Eye (tissue), 1 donor: ENCODE results near the gene CACNA1C.

Source experiments
- DNase-seq: peaks from one replicate; pipeline ENCODE4 v3.0.0-alpha.2; 2015

CACNA1C gene

GRCh38 chr12:2431810-2432209, 379.0 kb downstream of the CACNA1C start:
- DNase-seq: no peak

DNA sequence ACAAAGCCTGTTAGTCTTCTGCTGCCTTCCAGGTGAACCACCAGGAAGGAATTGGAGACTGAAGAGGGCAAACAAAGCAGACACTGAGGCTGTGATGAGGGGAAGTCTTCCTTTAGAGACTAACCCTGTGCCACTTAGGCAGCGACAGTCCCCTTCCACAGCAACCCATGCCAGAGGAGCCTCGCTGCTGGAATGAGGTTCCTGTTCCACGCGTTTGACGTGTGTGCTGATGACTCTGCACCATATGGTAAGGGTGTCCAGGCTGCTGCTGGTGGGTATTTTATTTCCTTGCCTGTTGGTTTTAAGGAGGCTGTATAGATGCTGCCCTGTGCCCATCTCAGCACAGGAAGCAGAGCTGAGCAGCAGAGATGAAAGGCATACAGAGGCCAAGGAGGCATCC, 380.1 kb downstream of the CACNA1C start:
- DNase-seq: no peak

DNA sequence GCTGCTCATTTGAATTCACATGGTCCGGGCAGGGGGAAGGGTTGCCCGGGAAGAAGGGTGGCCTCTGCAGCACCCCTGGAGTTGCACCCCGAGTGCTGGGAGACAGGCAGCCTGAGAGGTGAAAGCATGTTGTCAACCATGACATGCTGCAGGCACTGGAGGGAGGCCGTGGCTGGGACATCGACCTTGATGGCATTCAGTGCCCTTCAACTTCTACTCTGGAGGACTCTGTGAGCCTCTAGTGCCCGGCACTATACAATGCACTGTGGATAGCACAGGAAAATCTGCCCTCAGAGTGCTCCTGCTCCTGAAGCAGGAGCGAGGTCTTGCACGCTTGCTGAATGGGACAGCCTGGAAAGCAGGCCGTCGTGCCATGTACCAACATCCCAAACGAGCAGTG, 382.7 kb downstream of the CACNA1C start:
- DNase-seq: no peak

DNA sequence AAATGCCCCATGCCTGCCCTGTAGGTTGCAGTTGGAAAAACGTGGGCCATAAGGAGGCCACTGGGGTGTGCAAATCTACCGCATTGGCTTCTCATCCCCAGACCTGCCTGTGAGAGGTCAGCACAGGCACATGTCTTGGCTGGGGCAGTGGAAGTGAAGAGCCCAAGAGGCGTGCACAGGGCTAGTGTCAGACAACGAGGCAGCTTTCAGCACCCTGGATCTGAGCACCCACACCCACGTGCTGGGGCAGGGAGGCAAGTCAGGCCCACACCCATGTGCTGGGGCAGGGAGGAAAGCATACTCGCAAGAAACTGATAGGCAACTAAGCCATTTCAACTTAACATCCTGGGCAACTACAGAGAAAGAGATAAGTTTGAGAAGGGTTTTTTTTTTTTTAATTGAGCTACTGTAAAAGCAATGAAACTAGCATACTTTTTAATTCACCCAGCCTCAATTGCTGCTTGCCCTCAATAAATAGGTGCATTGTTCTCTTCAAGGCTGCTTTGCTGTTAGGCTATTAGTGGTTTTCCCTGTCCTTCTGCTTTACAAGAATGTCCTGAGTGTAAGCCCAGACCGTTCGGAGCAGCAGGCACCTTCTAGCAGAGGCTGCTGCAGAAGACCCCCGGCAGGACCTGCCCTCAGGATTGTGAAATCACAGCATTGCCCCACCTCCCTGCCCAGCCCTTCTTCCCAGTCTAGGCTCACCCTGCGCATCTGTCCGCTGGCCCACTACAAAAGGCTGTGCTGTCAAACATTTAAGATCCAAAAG, 386.7 kb downstream of the CACNA1C start:
- no peak for DNase-seq

GRCh38 chr12:2443776-2444175, 391.0 kb downstream of the CACNA1C start:
- no peak for DNase-seq

DNA sequence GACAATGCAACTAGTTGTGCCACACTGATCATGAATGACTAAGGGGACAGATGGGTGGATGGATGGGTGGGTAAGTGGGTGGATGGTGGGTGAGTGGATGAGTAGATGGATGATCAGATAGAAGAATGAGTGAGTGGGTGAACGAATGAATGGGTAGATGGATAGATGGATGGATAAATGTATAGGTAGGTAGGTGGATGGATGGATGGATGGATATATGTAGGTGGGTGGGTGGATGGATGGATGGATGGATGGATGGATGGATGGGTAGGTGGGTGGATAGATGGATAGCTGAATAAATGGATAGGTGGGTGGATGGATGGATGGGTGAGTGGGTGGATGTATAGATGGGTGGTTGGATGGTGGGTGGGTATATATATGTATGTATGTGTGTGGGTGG, 393.2 kb downstream of the CACNA1C start:
- DNase-seq: no peak

DNA sequence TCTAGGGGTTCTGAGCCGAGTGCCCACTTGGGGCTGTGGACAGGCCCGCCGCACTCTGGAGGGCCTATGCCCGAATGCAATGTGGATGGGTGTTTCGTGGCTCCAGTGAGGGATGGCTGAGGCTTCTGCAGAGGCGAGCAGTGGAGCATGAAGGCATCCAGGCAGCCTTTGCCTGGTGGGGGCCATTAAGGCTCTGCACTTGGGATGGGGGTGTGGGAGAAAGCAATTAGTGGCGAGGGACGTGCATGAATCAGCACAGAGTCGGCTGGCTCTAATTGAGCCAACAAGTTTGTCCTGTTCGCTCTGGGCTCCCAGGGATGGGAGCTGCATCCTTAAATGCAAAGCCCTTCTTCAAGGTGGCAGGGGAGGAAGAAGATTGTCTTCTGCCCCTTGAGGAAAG, 395.1 kb downstream of the CACNA1C start:
- DNase-seq: peak; percentile 55

GRCh38 chr12:2449586-2449985, 396.8 kb downstream of the CACNA1C start:
- DNase-seq: no peak

DNA sequence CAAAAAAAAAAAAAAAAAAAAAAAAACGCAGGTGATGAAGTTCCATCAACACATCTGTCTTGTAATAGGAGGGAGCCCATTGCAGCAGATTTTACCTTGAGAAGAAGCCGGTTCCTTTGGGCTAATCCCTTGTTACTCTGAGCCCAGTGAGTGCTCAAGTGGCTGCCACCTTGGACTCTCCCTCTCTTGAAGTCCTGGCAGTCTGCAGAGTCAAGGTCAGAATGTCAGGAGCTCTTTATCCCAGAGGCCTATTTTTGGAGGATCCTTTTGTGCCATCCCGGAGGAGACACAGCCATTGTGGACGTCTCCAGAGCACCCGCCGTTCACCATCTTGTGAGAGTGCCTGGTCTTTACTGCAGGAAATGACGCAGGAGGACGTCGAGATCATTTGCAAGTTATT, 397.8 kb downstream of the CACNA1C start:
- DNase-seq: no peak

- DNase-seq: no peak
Measured at GRCh38 chr12:2451025-2451424, 398.2 kb downstream of the CACNA1C start.

GRCh38 chr12:2451497-2451896, 398.7 kb downstream of the CACNA1C start:
- DNase-seq: no peak

DNA sequence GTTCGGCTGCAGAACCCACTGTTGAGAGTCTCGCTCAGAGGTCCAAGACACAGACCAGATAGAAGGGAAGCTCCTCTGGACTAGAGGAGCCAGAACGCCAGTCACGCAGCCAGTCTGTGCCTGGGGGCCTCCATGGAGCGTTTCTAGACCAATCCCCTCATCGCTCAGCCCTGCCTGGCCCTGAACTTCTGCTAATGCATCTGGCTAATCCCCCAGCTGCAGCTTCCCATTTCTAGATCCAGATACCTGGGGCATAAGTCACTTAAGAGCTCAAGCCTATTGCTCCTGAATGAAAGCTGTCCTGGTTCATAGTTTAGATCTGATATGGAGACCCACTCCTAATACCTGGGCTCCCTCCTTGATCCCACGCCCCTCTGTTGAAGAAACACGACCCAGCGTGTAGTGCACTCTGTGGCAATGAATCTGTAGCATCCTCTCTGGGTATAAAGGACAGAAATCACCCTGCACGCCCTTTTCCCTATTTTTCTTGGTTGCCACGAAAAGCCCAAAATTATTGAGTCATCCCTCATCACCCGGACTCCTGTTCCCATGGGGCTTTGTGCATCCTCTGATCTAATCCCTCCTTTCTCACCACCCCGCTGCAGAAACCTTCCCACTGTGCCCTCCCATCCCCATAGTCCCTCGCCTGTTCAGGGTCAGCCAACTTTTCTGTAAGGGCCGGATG, 400.4 kb downstream of the CACNA1C start:
- no peak for DNase-seq

DNA sequence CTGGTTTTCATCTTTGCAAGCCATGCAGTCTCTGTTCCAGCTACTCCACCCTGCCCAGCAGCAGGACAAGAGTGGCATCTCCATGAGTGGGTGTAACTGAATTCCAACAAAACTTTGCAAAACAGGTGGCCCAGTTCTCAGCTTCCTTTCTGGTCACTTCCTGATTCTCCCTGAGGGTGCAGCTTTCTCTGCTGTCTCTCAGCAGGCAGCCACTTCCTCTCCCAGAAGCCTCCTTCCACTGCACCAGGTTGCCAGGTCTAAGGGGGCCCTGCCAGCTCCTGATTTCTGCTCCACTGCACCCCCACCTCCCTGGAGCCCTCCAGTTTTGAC, 400.9 kb downstream of the CACNA1C start:
- no peak for DNase-seq

- no peak for DNase-seq
Measured at GRCh38 chr12:2454601-2455177, 401.9 kb downstream of the CACNA1C start.

- no peak for DNase-seq
Measured at GRCh38 chr12:2455410-2455809, 402.6 kb downstream of the CACNA1C start.

- DNase-seq: no peak
Measured at GRCh38 chr12:2456122-2456812, 403.5 kb downstream of the CACNA1C start.

- no peak for DNase-seq
Measured at GRCh38 chr12:2456813-2457186, 404.0 kb downstream of the CACNA1C start.

DNA sequence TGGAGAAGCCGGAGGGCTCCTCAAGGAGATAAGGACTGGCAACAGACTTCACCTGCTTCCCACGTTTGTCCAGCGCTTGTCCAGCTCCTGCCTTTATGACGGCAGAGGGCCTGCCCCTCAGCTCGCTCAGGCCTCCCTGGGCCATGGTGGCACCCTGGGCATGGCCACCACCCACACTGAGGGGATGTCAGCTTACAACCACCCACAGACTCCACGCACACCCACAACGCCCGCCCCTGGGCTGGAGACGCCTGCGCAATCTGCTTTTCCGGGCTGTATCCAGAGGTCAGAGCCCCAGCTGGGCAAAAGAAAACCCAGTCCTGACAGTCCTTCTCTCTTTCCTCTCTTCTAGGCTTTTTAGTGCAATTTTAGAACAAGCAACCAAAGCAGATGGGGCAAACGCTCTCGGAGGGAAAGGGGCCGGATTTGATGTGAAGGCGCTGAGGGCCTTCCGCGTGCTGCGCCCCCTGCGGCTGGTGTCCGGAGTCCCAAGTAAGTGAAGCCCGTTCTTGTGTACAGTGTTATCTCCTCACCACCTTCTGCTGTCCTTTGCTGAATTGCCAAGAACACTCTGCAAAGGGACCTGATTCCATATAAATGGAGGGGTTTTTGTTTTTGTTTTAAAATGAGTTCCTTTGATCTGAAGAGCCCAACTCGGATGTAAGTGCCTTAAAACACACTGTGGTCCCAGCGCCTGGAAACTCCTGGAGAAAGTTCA, 404.6 kb downstream of the CACNA1C start:
- no peak for DNase-seq

- no peak for DNase-seq
Measured at GRCh38 chr12:2457933-2458414, 405.2 kb downstream of the CACNA1C start.

- DNase-seq: peak; percentile 54
Measured at GRCh38 chr12:2460051-2460670, 407.4 kb downstream of the CACNA1C start.

DNA sequence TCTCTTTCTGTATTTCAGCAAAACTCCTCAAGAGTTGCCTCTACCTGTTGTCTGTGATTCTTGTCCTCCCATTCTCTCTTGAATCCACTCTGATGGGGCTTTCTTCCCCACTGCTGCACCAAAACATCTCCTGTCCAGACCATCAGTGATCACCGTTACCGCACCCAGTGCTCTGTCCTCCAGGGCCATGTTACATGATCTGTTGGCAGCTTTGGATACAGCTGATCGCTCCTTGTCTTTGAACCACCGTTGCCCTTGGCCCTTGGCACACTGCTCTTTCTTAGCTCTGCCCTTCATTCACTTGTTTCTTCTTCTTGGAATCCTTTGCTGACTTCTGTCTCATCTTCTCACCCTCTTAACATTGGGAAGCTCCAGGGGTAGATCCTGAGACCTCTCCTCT, 408.3 kb downstream of the CACNA1C start:
- DNase-seq: no peak

DNA sequence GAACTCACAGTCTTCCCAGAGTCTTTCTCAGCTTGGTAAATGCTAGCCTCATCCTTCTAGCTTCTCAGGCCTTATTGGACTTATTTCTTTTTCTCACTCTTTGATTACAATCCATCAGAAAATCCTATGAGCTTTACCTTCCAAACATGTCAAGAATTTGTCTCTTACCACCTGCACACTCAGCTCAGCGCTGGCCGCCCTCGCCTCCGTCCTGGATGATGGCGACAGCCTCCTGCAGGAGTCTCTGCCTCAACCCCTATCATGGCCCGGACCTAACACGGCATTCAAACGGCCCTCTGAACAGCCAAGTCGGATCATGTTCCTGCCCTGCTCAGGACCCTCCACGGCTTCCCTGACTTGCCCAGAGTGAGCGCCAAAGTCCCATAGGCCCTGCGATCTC, 408.9 kb downstream of the CACNA1C start:
- no peak for DNase-seq

GRCh38 chr12:2462087-2462486, 409.3 kb downstream of the CACNA1C start:
- no peak for DNase-seq
